Brain microvascular endothelial cell (primary cell): ENCODE measurements around the gene STK32B.

ENCODE experiments used
- DNase-seq: peaks from one replicate; pipeline ENCODE4 v3.0.0-alpha.2; 2020
- H3K27ac ChIP-seq: fragments of 250-450 bp; sonication (Bioruptor Pico); 2 replicates; pipeline ENCODE4 v1.5.1; 2020; ENCODE audit warnings: mild to moderate bottlenecking, moderate library complexity
- H3K27me3 ChIP-seq: fragments of 250-450 bp; sonication (Bioruptor Pico); replicated peaks from 2 replicates; pipeline ENCODE4 v1.5.1; 2020; ENCODE audit warnings: mild to moderate bottlenecking
- H3K36me3 ChIP-seq: fragments of 250-450 bp; sonication (Bioruptor Pico); replicated peaks from 2 replicates; pipeline ENCODE4 v1.5.1; 2020; ENCODE audit warnings: mild to moderate bottlenecking
- H3K4me3 ChIP-seq: 2 replicates; pipeline ENCODE4 v1.5.1; 2011; ENCODE audit warnings: low read depth, mild to moderate bottlenecking, control low read depth, low read length, moderate library complexity
- CTCF ChIP-seq: IDR thresholded peaks from 2 replicates; pipeline ENCODE4 v1.5.1; 2011; ENCODE audit warnings: low read depth, mild to moderate bottlenecking, moderate library complexity, low read length, control low read depth, inconsistent platforms; ENCODE audit errors: missing control alignments
- in situ Hi-C: cut with HindIII; loops from 2 replicates; pipeline ENCODE4 v1.10.0; 2017; ENCODE audit warnings: low sequenced_read_pairs, low pct_ligation_motif_present

Gene STK32B

GRCh38 chr4:5504486-5504885 lies 453.2 kb downstream of the STK32B start:
- Histone ChIP-seq H3K27me3 (no peaks in the 10 kb centered on the region), H3K36me3 (no peaks in the 10 kb centered on the region), H3K4me3 (no peak overlapping the region), H3K27ac (no peak overlapping the region)
- no peak for DNase-seq
- TF ChIP-seq CTCF: no peak
- in situ Hi-C loops: no loop called here

- Histone ChIP-seq H3K27me3 (no peaks in the 10 kb centered on the region), H3K36me3 (no peaks in the 10 kb centered on the region), H3K4me3 (no peak overlapping the region), H3K27ac (no peak overlapping the region)
- no peak for DNase-seq
- TF ChIP-seq CTCF: no peak
- in situ Hi-C loops: no loop called here
Measured at GRCh38 chr4:5510504-5510903, 459.2 kb downstream of the STK32B start.

GRCh38 chr4:5511791-5512190 lies 460.5 kb downstream of the STK32B start:
- Histone ChIP-seq H3K27ac (no peak overlapping the region), H3K4me3 (no peak overlapping the region), H3K36me3 (no peaks in the 10 kb centered on the region), H3K27me3 (no peaks in the 10 kb centered on the region)
- in situ Hi-C loops: no loop called here
- TF ChIP-seq CTCF: no peak
- peak; percentile 2 for DNase-seq

GRCh38 chr4:5515646-5516045 lies 464.4 kb downstream of the STK32B start:
- Histone ChIP-seq H3K36me3 (no peaks in the 10 kb centered on the region), H3K27ac (no peak overlapping the region), H3K4me3 (no peak overlapping the region), H3K27me3 (no peaks in the 10 kb centered on the region)
- TF ChIP-seq CTCF: no peak
- in situ Hi-C loops: no loop called here
- DNase-seq: no peak

- Histone ChIP-seq H3K36me3 (no peaks in the 10 kb centered on the region), H3K27ac (no peak overlapping the region), H3K27me3 (no peaks in the 10 kb centered on the region), H3K4me3 (no peak overlapping the region)
- in situ Hi-C loops: no loop called here
- no peak for TF ChIP-seq CTCF
- DNase-seq: no peak
Measured at GRCh38 chr4:5517372-5517771, 466.1 kb downstream of the STK32B start.

- Histone ChIP-seq H3K27me3 (no peaks in the 10 kb centered on the region), H3K27ac (no peak overlapping the region), H3K36me3 (no peaks in the 10 kb centered on the region), H3K4me3 (no peak overlapping the region)
- in situ Hi-C loops: no loop called here
- no peak for TF ChIP-seq CTCF
- peak; percentile 83 for DNase-seq
Measured at GRCh38 chr4:5524446-5525299, 473.4 kb downstream of the STK32B start.
